Natural killer cell treated with Interleukin-12 subunit alpha and Interleukin-12 subunit beta and Interleukin-15 and Interleukin-18, amount 100 ng/mL, for 72 hours (primary cell): ENCODE results near the gene DGKZ. TPM values are rescaled to one million over a fixed set of nuclear protein-coding genes. Genes with fewer than 3 reads are reported as not detected.

Experiments used
- ATAC-seq, 2 donors: fragments of 150-1000 bp; cut with Tn5 transposase in 1 of 2; sonication (Bioruptor Pico), chemical (Tn5 transposase) in 1 of 2; 2 replicates each; pipeline ENCODE4 v1.10.0; 2021
- DNase-seq: peaks from one replicate; pipeline ENCODE4 v3.0.0; 2022; ENCODE audit warnings: low spot score
- H3K27ac Mint-ChIP-seq, 2 donors: 1 replicate in 1 of 2; 2 replicates in 1 of 2; pipeline ENCODE4 v1.8.0; 2022; ENCODE audit warnings: mixed read lengths in 2 of 2, mild to moderate bottlenecking in 1 of 2, moderate library complexity in 1 of 2
- H3K27me3 Mint-ChIP-seq, 2 donors: 1 replicate in 1 of 2; 2 replicates in 1 of 2; pipeline ENCODE4 v1.8.0; 2022; ENCODE audit warnings: mixed read lengths in 2 of 2
- H3K36me3 Mint-ChIP-seq: one replicate; pipeline ENCODE4 v1.8.0; 2022; ENCODE audit warnings: mixed read lengths
- H3K4me1 Mint-ChIP-seq, 2 donors: 1 replicate in 1 of 2; 2 replicates in 1 of 2; pipeline ENCODE4 v1.8.0; 2022; ENCODE audit warnings: low read depth in 2 of 2, mixed read lengths in 2 of 2, mild to moderate bottlenecking in 1 of 2
- H3K4me3 Mint-ChIP-seq: one replicate; pipeline ENCODE4 v1.8.0; 2022; ENCODE audit warnings: mixed read lengths
- H3K9me3 Mint-ChIP-seq: 2 replicates; pipeline ENCODE4 v1.8.0; 2022; ENCODE audit warnings: mixed read lengths
- total RNA-seq, 2 donors: library from RNA; stranded (reverse); gene quantifications; one replicate each; pipeline ENCODE4 v1.2.3, GENCODE V29; 2022

DGKZ gene
- total RNA-seq, 2 donors from 2014 or later = 104 to 207 TPM

DNA sequence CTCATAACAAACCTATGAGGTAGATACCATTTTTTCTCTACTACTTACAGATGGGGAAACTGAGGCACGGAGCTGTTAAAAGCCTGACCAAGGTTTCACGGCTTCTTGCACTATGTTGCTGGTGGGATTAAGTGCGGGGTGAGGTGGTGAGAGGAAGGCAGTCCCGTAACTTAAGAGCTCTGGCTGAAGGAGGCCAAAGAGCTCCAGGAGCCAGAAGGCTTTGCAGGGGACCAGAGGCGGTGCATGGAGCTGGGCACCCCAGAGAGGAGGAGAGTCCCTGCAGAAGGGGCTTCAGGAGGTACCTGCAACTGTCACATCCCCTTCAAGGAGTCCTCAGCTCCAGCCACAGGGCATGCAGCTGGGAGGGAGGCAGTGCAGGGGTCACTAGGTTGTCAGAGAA, 40.2 kb downstream of the DGKZ start:
- H3K4me1 Mint-ChIP-seq = peaks cover 7 to 25% of the 10 kb centered on the region in 2 donors
- no peak for DNase-seq
- H3K9me3 Mint-ChIP-seq = no peaks in the 10 kb centered on the region
- peaks cover 27 to 31% of the 10 kb centered on the region in 2 donors for H3K27me3 Mint-ChIP-seq
- no peaks in the 10 kb centered on the region for H3K36me3 Mint-ChIP-seq
- H3K4me3 Mint-ChIP-seq = no peak overlapping the region
- ATAC-seq = no peak
- no peak overlapping the region for H3K27ac Mint-ChIP-seq

DNA sequence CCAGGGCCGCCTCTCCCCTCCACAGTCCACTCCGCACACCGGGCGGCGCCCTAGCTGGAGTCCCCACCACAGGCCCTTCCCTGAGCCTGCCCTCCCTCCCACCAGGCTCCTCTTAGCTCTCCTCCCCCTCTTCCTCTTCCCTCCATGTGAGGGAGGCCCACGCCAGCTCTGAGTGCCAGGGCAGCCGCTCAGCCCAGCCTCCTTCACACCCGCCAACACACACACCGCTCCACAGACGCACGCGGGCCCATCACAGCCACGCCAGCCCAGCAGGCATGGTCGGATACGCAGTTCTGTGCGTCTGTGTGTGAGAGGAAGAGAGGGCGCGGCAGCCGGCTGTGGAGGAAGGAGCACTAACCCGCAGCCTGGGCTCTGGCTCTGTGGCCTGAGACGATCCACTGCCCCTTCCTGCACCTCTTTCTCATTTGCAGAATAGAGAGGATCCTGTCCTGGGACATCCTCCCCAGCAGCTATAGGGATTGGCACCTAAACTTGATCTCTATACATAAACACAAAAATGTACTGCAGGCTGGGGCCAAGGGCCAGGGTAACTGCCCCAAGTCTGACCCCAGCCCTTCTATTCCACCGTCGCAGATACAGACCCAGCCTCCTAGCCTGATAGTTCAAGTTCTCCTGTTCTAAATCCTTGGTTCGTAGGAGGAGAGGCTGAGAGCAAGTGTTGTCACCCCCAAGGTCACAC, 40.8 kb downstream of the DGKZ start:
- Mint-ChIP-seq H3K27me3 (peaks cover 33 to 35% of the 10 kb centered on the region in 2 donors), H3K36me3 (no peaks in the 10 kb centered on the region)
- no peak for DNase-seq

DNA sequence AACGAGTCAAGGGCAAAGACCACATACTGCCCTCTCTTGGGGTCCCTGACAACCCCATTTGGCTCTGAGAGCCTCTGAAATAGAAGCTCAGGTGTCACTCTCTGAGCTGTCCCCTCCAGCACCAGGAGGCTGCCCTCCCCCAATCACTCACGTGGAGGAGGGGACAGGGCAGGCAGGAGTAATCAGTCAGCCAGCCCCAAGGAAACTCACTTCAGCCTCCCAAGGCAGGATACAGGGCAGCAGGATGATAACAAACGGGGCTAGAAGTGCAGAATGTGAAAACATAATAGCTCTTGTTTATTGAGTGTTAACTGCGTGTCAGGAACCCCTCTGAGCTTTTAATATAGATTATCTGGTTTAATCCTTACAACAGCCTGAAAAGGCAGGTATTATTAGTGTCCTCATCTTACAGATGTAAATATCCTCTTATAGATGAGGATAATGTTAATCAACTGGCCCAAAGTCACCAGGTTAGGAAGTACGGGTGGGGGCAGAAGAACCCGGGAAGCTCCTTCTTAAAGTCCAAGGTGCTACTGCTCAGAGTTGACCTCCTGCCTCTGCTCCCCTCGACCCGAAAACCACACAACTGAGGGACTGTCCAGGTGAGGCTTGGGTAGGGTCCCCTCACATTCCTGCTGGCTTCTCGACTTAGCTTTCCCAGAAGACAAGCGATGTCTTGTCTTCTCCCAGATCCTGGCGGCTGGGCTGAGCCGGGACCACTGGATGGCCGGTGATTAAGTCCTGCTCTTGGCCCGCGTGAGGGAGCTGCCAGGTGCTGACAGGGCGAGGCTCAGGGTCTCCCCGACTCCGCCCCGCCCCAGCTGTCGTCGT, 41.6 kb downstream of the DGKZ start:
- Mint-ChIP-seq H3K4me3 (peak overlapping the region; percentile 60), H3K27me3 (peaks cover 33 to 35% of the 10 kb centered on the region in 2 donors), H3K27ac (no peak overlapping the region), H3K4me1 (peaks cover 18 to 33% of the 10 kb centered on the region in 2 donors), H3K9me3 (no peaks in the 10 kb centered on the region), H3K36me3 (no peaks in the 10 kb centered on the region)
- ATAC-seq (no peak), DNase-seq (no peak)

More for the DNA sequence above, 40.8 kb downstream of the DGKZ start:
- peaks cover 13 to 31% of the 10 kb centered on the region in 2 donors for H3K4me1 Mint-ChIP-seq
- no peaks in the 10 kb centered on the region for H3K9me3 Mint-ChIP-seq
- peak in 1 of 2 donors; percentile 8 for ATAC-seq
- peak overlapping the region; percentile 12 for H3K4me3 Mint-ChIP-seq
- no peak overlapping the region for H3K27ac Mint-ChIP-seq

DNA sequence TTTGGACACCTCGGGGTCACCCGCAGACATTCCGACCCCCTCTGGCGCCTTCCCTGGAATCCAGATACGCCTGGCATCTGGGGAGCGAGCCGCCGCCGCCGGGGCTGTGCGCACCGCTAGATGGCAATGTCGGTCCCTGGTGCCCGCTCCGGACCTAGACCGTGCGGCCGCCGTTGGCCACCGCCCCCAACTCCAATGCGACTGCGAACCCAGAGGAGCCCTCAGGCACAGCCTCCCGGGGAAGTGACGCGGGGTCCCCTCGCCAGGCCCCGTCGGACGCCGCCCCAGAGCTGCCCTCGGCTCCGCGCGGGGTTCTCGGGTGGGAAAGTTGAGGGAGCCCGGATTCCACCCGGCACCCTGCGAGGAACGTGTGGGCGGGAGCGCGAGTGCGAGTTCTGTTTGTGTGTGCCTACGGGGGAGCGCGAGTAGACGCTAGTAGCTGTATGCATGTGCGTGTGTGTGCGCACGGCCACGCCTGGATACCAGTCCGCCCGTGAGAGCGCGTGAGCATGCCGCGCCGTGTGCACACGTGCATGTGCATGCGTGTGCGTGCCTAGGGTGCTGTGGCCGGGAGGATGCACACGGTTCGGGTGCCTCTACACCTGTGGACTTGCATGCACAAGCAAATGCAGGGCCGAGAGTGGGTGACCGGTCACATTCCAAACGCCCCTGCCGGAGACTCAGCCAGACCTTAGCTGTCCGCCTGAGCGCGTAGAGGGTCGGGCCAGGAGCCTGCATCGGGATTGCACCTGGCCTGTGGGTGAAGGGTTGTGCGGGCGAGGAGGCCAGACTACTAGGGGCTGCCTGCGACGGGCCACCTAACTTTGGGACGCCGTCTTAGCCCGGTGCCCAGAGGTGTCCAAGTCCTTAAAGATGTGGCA, 42.4 kb downstream of the DGKZ start:
- peaks cover 33 to 35% of the 10 kb centered on the region in 2 donors for H3K27me3 Mint-ChIP-seq
- DNase-seq = peak; percentile 73
- H3K36me3 Mint-ChIP-seq = no peaks in the 10 kb centered on the region
- ATAC-seq = peak; percentile 67 to 70
- H3K27ac Mint-ChIP-seq = no peak overlapping the region
- H3K4me3 Mint-ChIP-seq = peak overlapping the region; percentile 60
- no peaks in the 10 kb centered on the region for H3K9me3 Mint-ChIP-seq
- H3K4me1 Mint-ChIP-seq = peaks cover 18 to 33% of the 10 kb centered on the region in 2 donors

DNA sequence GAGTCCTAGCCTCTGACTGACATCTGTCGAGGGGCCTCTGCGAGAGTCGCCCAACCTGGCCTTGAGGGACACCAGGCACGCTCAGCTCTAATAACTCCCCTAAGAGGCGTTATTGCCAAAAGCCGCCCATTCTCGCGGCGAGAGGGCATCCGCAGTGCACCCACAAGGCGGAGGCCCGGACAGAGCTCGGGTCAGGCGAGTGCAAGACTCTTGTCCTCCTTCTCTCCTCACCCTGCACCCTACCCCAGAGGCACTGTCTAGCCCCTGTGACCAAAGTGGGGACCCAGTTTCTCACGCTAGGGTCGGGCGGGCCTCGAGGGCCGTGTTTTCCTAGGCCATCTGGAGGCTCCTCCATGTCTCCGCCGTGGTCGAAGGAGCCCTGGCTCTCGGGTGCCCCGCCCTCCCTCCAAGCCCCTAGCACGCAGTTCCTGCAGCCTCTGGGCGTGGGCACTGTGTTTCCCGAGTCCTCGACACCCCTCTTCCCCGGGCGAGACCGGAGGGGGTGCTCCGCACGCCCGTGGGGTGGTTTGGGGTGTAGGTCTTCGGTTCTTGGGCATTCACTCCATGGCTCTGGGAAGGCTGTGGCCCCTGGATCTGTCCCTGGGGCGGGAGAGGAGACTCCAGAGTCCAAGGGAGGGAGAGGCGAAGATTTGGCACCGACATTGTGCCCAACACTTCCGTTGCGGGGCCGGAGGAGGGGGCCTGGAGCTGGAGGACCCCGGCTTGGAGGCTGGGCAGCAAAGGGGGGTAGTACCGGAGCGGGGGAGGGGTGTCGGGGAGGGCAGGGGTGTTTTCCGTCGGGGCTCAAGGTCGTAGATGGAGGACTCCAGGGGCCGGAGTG, 43.3 kb downstream of the DGKZ start:
- H3K36me3 Mint-ChIP-seq = no peaks in the 10 kb centered on the region
- no peak overlapping the region for H3K27ac Mint-ChIP-seq
- DNase-seq (no peak), ATAC-seq (no peak)
- H3K4me3 Mint-ChIP-seq = peak overlapping the region; percentile 60
- H3K9me3 Mint-ChIP-seq = no peaks in the 10 kb centered on the region
- H3K4me1 Mint-ChIP-seq = peaks cover 18 to 33% of the 10 kb centered on the region in 2 donors
- H3K27me3 Mint-ChIP-seq = peaks cover 33 to 35% of the 10 kb centered on the region in 2 donors

DNA sequence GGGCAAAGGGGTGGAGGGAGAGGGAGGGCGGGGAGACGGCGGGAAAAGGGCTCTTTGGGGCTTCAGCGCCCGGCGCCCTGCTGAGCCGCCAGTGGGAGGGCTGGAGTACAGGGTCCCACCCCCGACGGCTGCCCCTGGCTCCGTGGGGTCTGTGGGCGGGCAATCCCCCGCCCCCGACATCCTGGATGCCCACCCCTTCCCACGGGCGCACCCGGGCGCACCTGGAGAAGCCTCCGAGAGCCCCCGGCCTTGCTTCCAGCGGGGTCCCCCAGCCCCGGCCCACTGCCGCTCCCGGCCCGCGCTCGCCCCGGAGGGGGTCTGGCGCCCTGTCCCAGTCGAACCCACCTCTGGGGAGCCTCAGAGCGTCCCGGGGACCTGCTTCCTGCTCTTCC, 43.9 kb downstream of the DGKZ start:
- no peak overlapping the region for H3K27ac Mint-ChIP-seq
- H3K4me3 Mint-ChIP-seq = no peak overlapping the region
- no peaks in the 10 kb centered on the region for H3K9me3 Mint-ChIP-seq
- peaks cover 29% of the 10 kb centered on the region in 2 donors for H3K27me3 Mint-ChIP-seq
- H3K4me1 Mint-ChIP-seq = peaks cover 17 to 30% of the 10 kb centered on the region in 2 donors
- ATAC-seq (no peak), DNase-seq (no peak)
- no peaks in the 10 kb centered on the region for H3K36me3 Mint-ChIP-seq

DNA sequence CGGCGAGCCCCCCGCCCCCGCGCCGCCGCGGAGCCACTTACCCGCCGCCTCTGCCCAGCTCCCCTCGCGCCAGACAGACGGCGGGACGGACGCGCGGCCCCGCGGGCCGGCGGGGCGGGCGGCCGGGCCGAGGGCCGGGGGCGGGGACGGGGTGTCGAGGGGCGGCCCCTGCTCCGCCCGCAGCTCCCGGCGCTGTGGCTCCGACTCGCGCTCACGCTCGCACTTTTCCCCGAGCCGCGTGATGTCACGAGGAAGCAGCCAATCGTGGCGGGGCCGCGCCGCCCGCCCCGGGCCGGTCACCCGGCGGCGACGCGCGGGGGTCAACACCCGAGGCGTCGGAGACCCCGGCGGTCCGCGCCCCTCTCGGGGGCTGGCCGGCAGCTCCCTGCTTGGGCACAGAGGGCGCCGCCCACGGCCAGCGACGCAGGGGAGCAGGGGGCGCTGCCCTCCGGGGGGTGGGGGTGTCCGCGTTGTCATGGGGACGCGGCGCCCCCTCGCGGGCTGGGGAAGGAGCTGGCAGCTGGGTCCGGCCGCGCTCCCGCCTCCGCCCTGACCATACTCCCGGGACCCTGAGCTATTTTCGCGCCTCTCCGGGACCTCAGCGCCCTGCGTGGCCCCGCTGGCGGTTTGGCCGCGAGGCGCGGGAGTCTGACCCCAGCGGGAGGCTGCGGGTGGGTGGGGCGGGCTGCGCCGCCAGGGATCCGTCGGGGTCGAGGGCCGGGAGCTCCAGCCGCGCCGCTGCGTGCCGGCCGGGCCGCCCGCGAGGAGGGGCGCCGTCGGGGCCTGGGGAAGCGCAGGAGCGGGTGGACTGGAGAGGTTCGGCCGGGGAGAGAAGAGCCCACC, 44.5 kb downstream of the DGKZ start, which contains the start of gene CHRM4:
Gene CHRM4 (minus strand): TSS at position 199 of the 843 bp plus-strand sequence. CDS start 5,219 bp downstream, outside the sequence.
- DNase-seq = no peak
- peak within 1 kb of the TSS; percentile 82 for H3K4me3 Mint-ChIP-seq

DNA sequence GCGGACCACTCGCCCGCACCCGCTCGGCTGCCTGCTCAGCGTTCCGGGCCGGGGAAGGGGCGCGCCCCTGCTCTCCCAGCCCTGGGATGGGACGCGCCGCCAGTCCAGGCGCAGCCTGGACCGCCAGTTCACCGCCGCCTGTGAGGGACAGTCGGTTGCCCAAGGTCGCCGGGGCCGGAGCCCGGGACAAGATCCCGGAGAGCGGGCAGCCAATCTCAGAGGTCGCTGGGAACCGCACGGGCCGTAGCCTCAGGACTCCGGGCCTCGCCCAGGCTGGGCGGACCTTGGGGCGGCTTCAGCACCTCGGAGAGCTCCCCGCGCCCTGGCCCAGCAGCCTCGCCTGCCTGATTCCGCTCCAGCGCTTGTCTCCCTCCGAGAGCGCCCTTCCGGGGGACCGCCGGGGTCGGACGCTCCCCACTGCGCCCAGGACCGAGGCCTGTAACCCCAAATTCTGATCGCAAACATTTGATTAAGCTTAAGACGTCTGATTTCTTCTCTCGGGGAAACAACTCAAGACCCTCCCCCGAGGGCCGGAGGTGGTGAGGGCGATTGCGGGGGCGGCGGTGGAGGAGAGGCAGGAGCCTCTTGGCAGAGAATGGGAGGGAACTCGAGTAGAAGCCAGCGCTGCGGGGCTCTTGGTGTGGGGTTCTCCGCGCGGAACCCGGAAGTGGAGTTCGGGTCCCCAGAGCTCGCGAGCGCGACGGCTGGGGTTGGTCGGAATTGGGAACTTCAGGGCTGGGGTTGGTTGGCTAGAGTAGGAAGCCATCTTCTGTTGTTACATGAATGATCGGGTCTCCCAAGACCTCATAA, 45.4 kb downstream of the DGKZ start:
- peak; percentile 89 for DNase-seq
- Mint-ChIP-seq H3K36me3 (no peaks in the 10 kb centered on the region), H3K9me3 (no peaks in the 10 kb centered on the region), H3K4me3 (peak overlapping the region; percentile 82), H3K27ac (no peak overlapping the region), H3K27me3 (peaks cover 16 to 17% of the 10 kb centered on the region in 2 donors), H3K4me1 (peaks cover 11 to 23% of the 10 kb centered on the region in 2 donors)
- peak; percentile 84 to 88 for ATAC-seq

More for the DNA sequence above, 44.5 kb downstream of the DGKZ start, which contains the start of gene CHRM4:
- peak; percentile 18 to 54 for ATAC-seq
- H3K4me1 Mint-ChIP-seq = peaks cover 11 to 27% of the 10 kb centered on the region in 2 donors
- no peaks in the 10 kb centered on the region for H3K9me3 Mint-ChIP-seq
- H3K36me3 Mint-ChIP-seq = no peaks in the 10 kb centered on the region
- H3K27me3 Mint-ChIP-seq = peaks cover 23% of the 10 kb centered on the region in 2 donors
- H3K27ac Mint-ChIP-seq = no peak within 1 kb of the TSS

DNA sequence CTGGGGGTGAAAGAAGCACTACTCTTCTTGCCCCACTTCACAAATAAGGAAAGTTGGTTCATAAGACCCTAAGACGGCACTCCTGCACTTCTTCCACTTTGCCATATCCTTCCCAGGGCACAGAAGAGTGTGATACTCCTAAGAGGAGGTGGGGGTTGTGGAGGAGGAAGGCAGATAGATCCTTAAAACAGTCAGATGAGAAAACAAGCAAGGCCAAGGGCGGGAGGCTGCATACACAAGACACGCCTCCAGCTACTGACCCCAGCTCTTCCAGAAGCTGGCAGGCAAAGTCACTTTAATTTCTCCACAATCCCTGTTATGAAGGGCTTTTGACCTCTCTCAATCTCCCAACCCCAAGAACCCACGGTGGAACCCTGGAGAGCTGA, 46.0 kb downstream of the DGKZ start:
- Mint-ChIP-seq H3K27me3 (peaks cover 11 to 13% of the 10 kb centered on the region in 2 donors), H3K9me3 (no peaks in the 10 kb centered on the region), H3K4me1 (peaks cover 11 to 20% of the 10 kb centered on the region in 2 donors), H3K4me3 (peak overlapping the region; percentile 82), H3K27ac (no peak overlapping the region), H3K36me3 (no peaks in the 10 kb centered on the region)
- ATAC-seq (no peak), DNase-seq (no peak)

DNA sequence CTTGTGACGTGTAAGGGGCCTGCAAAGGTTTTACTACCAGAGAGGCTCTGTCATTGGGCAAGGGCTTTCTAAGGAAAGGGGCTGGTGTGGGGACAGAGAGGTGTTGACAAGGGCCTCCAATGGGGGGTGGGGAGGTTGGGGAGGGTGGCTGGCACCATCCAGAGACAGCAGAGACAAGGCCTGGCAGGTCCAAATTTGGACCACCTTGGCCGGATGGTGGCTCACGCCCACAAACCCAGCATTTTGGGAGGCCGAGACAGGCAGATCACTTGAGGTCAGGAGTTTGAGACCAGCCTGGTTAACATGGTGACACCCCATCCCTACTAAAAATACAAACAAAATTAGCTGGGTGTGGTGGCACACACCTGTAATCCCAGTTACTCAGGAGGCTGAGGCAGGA, 46.5 kb downstream of the DGKZ start:
- Mint-ChIP-seq H3K4me1 (peaks cover 11 to 18% of the 10 kb centered on the region in 2 donors), H3K27ac (no peak overlapping the region), H3K4me3 (peak overlapping the region; percentile 82), H3K27me3 (peaks cover 7 to 9% of the 10 kb centered on the region in 2 donors), H3K36me3 (no peaks in the 10 kb centered on the region), H3K9me3 (no peaks in the 10 kb centered on the region)
- DNase-seq (no peak), ATAC-seq (no peak)

DNA sequence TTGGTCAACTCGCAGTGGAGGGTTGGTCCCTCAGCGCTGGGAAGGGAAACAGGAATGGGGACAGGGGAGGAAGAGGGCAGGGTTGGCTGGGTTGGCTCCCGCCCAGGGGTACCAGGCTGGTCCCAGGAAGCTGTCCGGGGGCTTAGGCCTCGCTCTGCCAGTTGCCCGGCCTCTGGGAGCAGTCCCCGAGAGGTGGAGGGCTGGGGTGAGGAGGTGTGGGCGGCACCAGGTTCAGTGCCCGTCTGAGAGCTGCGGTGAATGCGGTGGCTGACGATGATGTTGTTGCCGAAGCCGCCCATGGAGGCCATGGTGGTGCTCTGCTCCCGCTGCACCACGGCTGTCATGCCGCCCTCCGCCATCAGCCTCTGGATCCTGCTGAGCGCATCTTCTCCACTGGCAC, 50.3 kb downstream of the DGKZ start:
- ATAC-seq = no peak
- no peak overlapping the region for H3K27ac Mint-ChIP-seq
- no peaks in the 10 kb centered on the region for H3K36me3 Mint-ChIP-seq
- H3K4me3 Mint-ChIP-seq = no peak overlapping the region
- peaks cover 3 to 6% of the 10 kb centered on the region in 2 donors for H3K27me3 Mint-ChIP-seq
- H3K4me1 Mint-ChIP-seq = peaks cover 10% of the 10 kb centered on the region in 2 donors
- H3K9me3 Mint-ChIP-seq = no peaks in the 10 kb centered on the region
- DNase-seq = no peak
